Liver (tissue), 9 donors: ENCODE measurements around the gene CELF4. TPM values are rescaled to one million over a fixed set of nuclear protein-coding genes. Genes with fewer than 3 reads are reported as not detected.

Source experiments
- DNase-seq: peaks from one replicate; pipeline ENCODE4 v3.0.0-alpha.2; 2017; ENCODE audit warnings: low spot score
- H3K27ac ChIP-seq, 2 donors: one replicate each; pipeline ENCODE4 v1.7.0; 2013; ENCODE audit warnings: inconsistent platforms in 2 of 2, low read length in 2 of 2, control low read depth in 1 of 2, low read depth in 1 of 2, mild to moderate bottlenecking in 1 of 2
- H3K27me3 ChIP-seq, 4 donors: one replicate each; pipeline versions ENCODE4 v1.6.1 to v1.7.0; 2013; ENCODE audit warnings: low read length in 3 of 4, inconsistent platforms in 1 of 4, mild to moderate bottlenecking in 1 of 4, moderate library complexity in 1 of 4; ENCODE audit not compliant: control insufficient read depth in 4 of 4, insufficient read depth in 4 of 4
- H3K36me3 ChIP-seq, 4 donors: one replicate each; pipeline versions ENCODE4 v1.6.1 to v1.7.0; 2013; ENCODE audit warnings: low read length in 3 of 4, mild to moderate bottlenecking in 3 of 4, low read depth in 1 of 4, moderate library complexity in 1 of 4; ENCODE audit not compliant: control insufficient read depth in 4 of 4, insufficient read depth in 3 of 4
- H3K4me1 ChIP-seq, 4 donors: one replicate each; pipeline versions ENCODE4 v1.6.1 to v1.7.0; 2013; ENCODE audit warnings: low read length in 3 of 4, mild to moderate bottlenecking in 3 of 4, moderate library complexity in 1 of 4; ENCODE audit not compliant: control insufficient read depth in 4 of 4, insufficient read depth in 4 of 4
- H3K4me3 ChIP-seq, 3 donors: one replicate each; pipeline versions ENCODE4 v1.6.1 to v1.7.0; 2013; ENCODE audit warnings: low read length in 3 of 3, control low read depth in 1 of 3, low read depth in 1 of 3, mild to moderate bottlenecking in 1 of 3
- H3K9ac ChIP-seq, 2 donors: one replicate each; pipeline ENCODE4 v1.7.0; 2013; ENCODE audit warnings: low read length in 2 of 2, mild to moderate bottlenecking in 2 of 2, moderate library complexity in 2 of 2, control low read depth in 1 of 2, low read depth in 1 of 2
- H3K9me3 ChIP-seq, 4 donors: one replicate each; pipeline versions ENCODE4 v1.6.1 to v1.7.0; 2013; ENCODE audit warnings: low read length in 3 of 4; ENCODE audit not compliant: control insufficient read depth in 4 of 4
- EGR1 ChIP-seq, 2 donors: IDR thresholded peaks; 2 replicates each; pipeline ENCODE4 v1.6.1; 2016 to 2018; ENCODE audit warnings: antibody characterized with exemption in 2 of 2, low read depth in 2 of 2
- FOXA1 ChIP-seq: IDR thresholded peaks from 2 replicates; pipeline ENCODE4 v1.6.1; 2016; ENCODE audit warnings: antibody characterized with exemption
- GABPA ChIP-seq, 2 donors: IDR thresholded peaks in 1 of 2; conservative IDR thresholded peaks in 1 of 2; 2 replicates each; pipeline ENCODE4 v1.6.1; 2016; ENCODE audit warnings: antibody characterized with exemption in 2 of 2, mild to moderate bottlenecking in 1 of 2, moderate library complexity in 1 of 2
- HNF4A ChIP-seq, 2 donors: conservative IDR thresholded peaks; 2 replicates each; pipeline ENCODE4 v1.6.1; 2016; ENCODE audit warnings: antibody characterized with exemption in 2 of 2, mild to moderate bottlenecking in 2 of 2
- HNF4G ChIP-seq: IDR thresholded peaks from 2 replicates; pipeline ENCODE4 v1.6.1; 2016; ENCODE audit warnings: antibody characterized with exemption
- NR2F2 ChIP-seq: IDR thresholded peaks from 2 replicates; pipeline ENCODE4 v1.6.1; 2016; ENCODE audit warnings: antibody characterized with exemption
- RAD21 ChIP-seq, 2 donors: IDR thresholded peaks; 2 replicates each; pipeline ENCODE4 v1.6.1; 2016; ENCODE audit warnings: antibody characterized with exemption in 2 of 2, mild to moderate bottlenecking in 2 of 2
- RXRA ChIP-seq, 2 donors: IDR thresholded peaks; 2 replicates each; pipeline ENCODE4 v1.6.1; 2017 to 2018; ENCODE audit warnings: antibody characterized with exemption in 2 of 2, mild to moderate bottlenecking in 1 of 2
- SP1 ChIP-seq: IDR thresholded peaks from 2 replicates; pipeline ENCODE4 v1.6.1; 2018; ENCODE audit warnings: antibody characterized with exemption, mild to moderate bottlenecking
- TAF1 ChIP-seq: conservative IDR thresholded peaks from 2 replicates; pipeline ENCODE4 v1.6.1; 2016; ENCODE audit warnings: antibody characterized with exemption, mild to moderate bottlenecking
- YY1 ChIP-seq: IDR thresholded peaks from 2 replicates; pipeline ENCODE4 v1.6.1; 2016; ENCODE audit warnings: antibody characterized with exemption, mild to moderate bottlenecking
- WGBS: extraction: QIAGEN DNeasy Blood & Tissue Kit; methylation state at CpG from one replicate; pipeline ENCODE4 v1.1.7; 2013; 5-methylcytosine and 5-hydroxymethylcytosine counted together
- polyA plus RNA-seq, 2 donors: library from polyadenylated mRNA; stranded (reverse) in 1 of 2; unstranded in 1 of 2; fragments of 200-250 nt in 1 of 2; fragments of >200 nt in 1 of 2; fragmentation: Nextera tagmentation in 1 of 2; extraction: Ambion mirVana in 1 of 2; gene quantifications; one replicate each; pipeline versions ENCODE4 v1.2.1 to v1.2.3, GENCODE V29; 2013 to 2015
- total RNA-seq, 2 donors: library from RNA; depleted of rRNA; stranded (reverse); fragments of >200 nt; gene quantifications; one replicate each; pipeline ENCODE4 v1.2.3, GENCODE V29; 2014
- TF ChIP-seq, protein P1 (sequence below): fragments of 150-350 bp; IDR thresholded peaks from 2 replicates; pipeline ENCODE4 v1.5.1; 2017; ENCODE audit warnings: improper control_type of control experiment, low read depth, low read length; ENCODE audit not compliant: missing input control
- TF ChIP-seq, protein P2 (sequence below): IDR thresholded peaks from 2 replicates; pipeline ENCODE4 v1.6.1; 2016; ENCODE audit warnings: antibody characterized with exemption
- TF ChIP-seq, protein P3 (sequence below): IDR thresholded peaks from 2 replicates; pipeline ENCODE4 v1.6.1; 2016; ENCODE audit warnings: antibody characterized with exemption
- TF ChIP-seq, protein P4 (sequence below): IDR thresholded peaks from 2 replicates; pipeline ENCODE4 v1.6.1; 2016; ENCODE audit warnings: antibody characterized with exemption, mild to moderate bottlenecking
- TF ChIP-seq, protein P5 (sequence below): IDR thresholded peaks from 2 replicates; pipeline ENCODE4 v1.6.1; 2016; ENCODE audit warnings: antibody characterized with exemption
- donor health status: healthy.
- donor health status: healthy.
- donor health status: healthy.
- donor health status: healthy.
- donor health status: healthy.

The CELF4 gene
- total and polyA plus RNA-seq, 4 donors = 0.08 to 0.28 (median 0.21) TPM; not detected in 1

DNA sequence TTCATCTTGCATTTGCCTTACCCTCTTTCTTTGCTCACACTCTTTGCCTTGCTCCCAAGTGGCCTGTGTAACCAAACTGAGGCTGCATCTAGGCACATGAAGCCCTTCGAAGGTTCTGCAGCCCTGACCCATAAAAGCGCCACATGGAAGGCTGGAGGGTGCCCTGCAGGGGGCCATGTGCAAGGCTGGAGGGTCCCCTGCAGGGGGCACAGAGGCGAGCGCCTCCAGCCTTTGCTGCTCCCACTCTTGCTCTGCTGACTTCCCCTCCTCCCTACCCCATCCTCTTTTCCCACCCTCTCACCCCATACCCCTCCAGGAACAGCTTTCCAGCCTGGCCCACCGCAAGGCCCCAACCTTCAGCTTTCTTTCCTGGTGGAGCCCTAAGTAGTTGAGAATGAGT is 317.3 kb downstream of the CELF4 start:
- Histone ChIP-seq H3K9ac (no peak overlapping the region), H3K27ac (no peak overlapping the region), H3K36me3 (no peaks in the 10 kb centered on the region), H3K9me3 (no peaks in the 10 kb centered on the region), H3K4me3 (no peak overlapping the region), H3K27me3 (peaks cover 0 to 2% (median 0%) of the 10 kb centered on the region in 4 donors), H3K4me1 (peaks cover 0 to 2% (median 0%) of the 10 kb centered on the region in 4 donors)
- DNase-seq = no peak
- WGBS = 87% methylated on average over 5 of the region's 5 CpGs
- TF ChIP-seq, protein P1, sequence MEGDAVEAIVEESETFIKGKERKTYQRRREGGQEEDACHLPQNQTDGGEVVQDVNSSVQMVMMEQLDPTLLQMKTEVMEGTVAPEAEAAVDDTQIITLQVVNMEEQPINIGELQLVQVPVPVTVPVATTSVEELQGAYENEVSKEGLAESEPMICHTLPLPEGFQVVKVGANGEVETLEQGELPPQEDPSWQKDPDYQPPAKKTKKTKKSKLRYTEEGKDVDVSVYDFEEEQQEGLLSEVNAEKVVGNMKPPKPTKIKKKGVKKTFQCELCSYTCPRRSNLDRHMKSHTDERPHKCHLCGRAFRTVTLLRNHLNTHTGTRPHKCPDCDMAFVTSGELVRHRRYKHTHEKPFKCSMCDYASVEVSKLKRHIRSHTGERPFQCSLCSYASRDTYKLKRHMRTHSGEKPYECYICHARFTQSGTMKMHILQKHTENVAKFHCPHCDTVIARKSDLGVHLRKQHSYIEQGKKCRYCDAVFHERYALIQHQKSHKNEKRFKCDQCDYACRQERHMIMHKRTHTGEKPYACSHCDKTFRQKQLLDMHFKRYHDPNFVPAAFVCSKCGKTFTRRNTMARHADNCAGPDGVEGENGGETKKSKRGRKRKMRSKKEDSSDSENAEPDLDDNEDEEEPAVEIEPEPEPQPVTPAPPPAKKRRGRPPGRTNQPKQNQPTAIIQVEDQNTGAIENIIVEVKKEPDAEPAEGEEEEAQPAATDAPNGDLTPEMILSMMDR = no peak
- TF ChIP-seq, protein P2, sequence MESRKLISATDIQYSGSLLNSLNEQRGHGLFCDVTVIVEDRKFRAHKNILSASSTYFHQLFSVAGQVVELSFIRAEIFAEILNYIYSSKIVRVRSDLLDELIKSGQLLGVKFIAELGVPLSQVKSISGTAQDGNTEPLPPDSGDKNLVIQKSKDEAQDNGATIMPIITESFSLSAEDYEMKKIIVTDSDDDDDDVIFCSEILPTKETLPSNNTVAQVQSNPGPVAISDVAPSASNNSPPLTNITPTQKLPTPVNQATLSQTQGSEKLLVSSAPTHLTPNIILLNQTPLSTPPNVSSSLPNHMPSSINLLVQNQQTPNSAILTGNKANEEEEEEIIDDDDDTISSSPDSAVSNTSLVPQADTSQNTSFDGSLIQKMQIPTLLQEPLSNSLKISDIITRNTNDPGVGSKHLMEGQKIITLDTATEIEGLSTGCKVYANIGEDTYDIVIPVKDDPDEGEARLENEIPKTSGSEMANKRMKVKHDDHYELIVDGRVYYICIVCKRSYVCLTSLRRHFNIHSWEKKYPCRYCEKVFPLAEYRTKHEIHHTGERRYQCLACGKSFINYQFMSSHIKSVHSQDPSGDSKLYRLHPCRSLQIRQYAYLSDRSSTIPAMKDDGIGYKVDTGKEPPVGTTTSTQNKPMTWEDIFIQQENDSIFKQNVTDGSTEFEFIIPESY = no peak
- TF ChIP-seq RAD21 (IDR thresholded peaks at IDR 0.05) (no peak), HNF4A (conservative IDR thresholded peaks at IDR 0.05) (no peak), NR2F2 (no peak), TAF1 (no peak), EGR1 (IDR thresholded peaks at IDR 0.05; ENCODE audit: low read depth in 2 of 2) (no peak), YY1 (no peak), GABPA (IDR thresholded peaks at IDR 0.05 in 1 of 2, conservative IDR thresholded peaks at IDR 0.05 in 1 of 2) (no peak), SP1 (no peak)
- TF ChIP-seq, protein P3, sequence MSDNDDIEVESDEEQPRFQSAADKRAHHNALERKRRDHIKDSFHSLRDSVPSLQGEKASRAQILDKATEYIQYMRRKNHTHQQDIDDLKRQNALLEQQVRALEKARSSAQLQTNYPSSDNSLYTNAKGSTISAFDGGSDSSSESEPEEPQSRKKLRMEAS = no peak
- TF ChIP-seq, protein P4, sequence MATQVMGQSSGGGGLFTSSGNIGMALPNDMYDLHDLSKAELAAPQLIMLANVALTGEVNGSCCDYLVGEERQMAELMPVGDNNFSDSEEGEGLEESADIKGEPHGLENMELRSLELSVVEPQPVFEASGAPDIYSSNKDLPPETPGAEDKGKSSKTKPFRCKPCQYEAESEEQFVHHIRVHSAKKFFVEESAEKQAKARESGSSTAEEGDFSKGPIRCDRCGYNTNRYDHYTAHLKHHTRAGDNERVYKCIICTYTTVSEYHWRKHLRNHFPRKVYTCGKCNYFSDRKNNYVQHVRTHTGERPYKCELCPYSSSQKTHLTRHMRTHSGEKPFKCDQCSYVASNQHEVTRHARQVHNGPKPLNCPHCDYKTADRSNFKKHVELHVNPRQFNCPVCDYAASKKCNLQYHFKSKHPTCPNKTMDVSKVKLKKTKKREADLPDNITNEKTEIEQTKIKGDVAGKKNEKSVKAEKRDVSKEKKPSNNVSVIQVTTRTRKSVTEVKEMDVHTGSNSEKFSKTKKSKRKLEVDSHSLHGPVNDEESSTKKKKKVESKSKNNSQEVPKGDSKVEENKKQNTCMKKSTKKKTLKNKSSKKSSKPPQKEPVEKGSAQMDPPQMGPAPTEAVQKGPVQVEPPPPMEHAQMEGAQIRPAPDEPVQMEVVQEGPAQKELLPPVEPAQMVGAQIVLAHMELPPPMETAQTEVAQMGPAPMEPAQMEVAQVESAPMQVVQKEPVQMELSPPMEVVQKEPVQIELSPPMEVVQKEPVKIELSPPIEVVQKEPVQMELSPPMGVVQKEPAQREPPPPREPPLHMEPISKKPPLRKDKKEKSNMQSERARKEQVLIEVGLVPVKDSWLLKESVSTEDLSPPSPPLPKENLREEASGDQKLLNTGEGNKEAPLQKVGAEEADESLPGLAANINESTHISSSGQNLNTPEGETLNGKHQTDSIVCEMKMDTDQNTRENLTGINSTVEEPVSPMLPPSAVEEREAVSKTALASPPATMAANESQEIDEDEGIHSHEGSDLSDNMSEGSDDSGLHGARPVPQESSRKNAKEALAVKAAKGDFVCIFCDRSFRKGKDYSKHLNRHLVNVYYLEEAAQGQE = no peak
- TF ChIP-seq, protein P5, sequence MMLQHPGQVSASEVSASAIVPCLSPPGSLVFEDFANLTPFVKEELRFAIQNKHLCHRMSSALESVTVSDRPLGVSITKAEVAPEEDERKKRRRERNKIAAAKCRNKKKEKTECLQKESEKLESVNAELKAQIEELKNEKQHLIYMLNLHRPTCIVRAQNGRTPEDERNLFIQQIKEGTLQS = no peak

DNA sequence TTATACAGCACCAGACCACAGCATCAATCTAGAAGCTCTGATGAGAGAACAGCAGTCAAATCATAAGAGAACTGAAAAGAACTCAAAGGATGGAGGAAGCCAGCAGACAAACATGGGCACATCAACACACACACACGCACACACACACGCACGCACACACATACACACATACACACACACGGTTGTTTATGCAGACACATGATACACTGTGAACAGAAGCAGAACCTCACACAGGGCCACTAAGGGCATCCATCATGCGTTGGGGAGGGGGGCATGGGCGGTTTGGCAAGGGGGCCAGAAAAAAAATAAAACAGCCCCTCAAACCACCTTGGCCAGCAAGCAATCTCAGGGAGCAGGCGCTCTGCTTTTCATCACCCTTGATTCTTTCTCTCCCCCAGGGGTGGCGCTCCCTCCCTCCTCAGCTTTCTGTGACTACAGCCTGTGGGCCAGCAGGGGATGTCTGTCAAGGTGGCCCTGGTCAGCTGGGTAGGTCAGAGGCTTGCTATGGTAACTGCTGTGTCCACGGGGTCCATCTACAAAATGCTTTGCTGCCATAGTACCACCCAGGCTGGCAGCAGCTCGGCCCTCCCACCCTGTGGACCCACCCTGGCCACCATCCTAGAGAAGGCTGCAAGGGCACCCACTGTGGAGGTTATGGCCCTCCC is 318.0 kb downstream of the CELF4 start:
- no peak overlapping the region for H3K9ac ChIP-seq
- peaks cover 0 to 2% (median 0%) of the 10 kb centered on the region in 4 donors for H3K4me1 ChIP-seq
- H3K27ac ChIP-seq = no peak overlapping the region
- no peaks in the 10 kb centered on the region for H3K36me3 ChIP-seq
- peaks cover 0 to 2% (median 0%) of the 10 kb centered on the region in 4 donors for H3K27me3 ChIP-seq
- 86% methylated on average over 10 of the region's 10 CpGs for WGBS
- H3K4me3 ChIP-seq = no peak overlapping the region
- no peak for DNase-seq
- no peak for TF ChIP-seq HNF4G
- TF ChIP-seq RXRA (IDR thresholded peaks at IDR 0.05) = no peak
- no peak for TF ChIP-seq RAD21 (IDR thresholded peaks at IDR 0.05)
- TF ChIP-seq SP1 = no peak
- no peak for TF ChIP-seq FOXA1
- TF ChIP-seq HNF4A (conservative IDR thresholded peaks at IDR 0.05) = no peak
- TF ChIP-seq, protein P2 = no peak
- no peaks in the 10 kb centered on the region for H3K9me3 ChIP-seq
